Measurements from ENCODE around the gene CUL9. TPM values are rescaled to one million over a fixed set of nuclear protein-coding genes. Genes with fewer than 3 reads are reported as not detected.

The CUL9 gene
- total RNA-seq, 1 experiment from 2014 or later = 15.2 TPM

DNA sequence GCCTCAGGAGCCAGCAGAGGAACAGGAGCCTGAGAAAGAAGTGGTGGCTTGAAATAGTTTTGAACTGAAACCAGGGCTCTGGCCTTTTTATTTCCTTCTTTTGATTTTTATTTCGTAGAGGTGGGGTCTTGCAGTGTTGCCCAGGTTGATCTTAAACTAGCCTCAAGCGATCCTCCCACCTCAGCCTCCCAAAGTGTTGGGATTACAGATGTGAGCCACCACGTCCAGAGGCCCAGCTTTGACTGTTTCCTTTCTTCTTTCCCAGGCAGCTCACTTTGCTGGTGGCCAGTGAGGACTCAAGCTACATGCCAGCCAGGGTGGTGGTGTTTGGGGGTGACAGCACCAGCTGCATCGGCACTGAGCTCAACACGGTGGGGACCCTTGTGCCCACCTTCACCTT lies 20.5 kb downstream of the CUL9 start:
- H3K79me1 ChIP-seq (ENCODE audit: insufficient read depth, low read depth, low read length, poor library complexity, severe bottlenecking) = no peaks in the 10 kb centered on the region
- H4K20me1 ChIP-seq (ENCODE audit: control insufficient read depth, insufficient read depth, insufficient read length) = no peaks in the 10 kb centered on the region
- H3K23ac ChIP-seq (ENCODE audit: insufficient read length, low read depth, low read length) = no peak overlapping the region
- no peak overlapping the region for H2BK12ac ChIP-seq (ENCODE audit: insufficient read length, low read depth, low read length)
- H3K56ac ChIP-seq (ENCODE audit: insufficient read length, low read depth, low read length) = no peak overlapping the region
- Mint-ChIP-seq H3K4me3 (no peak overlapping the region), H3K4me1 (peaks cover 4 to 10% of the 10 kb centered on the region in 2 experiments; a peak in 3 of 4 replicates), H3K27me3 (ENCODE audit: low read depth) (no peaks in the 10 kb centered on the region; the same call in 1 of the 2 replicates), H3K9me3 (no peaks in the 10 kb centered on the region), H3K36me3 (ENCODE audit: insufficient read depth in 1 of 3, low read depth in 3 of 3) (no peaks in the 10 kb centered on the region; a peak in 3 of 7 replicates), H3K27ac (0 out of 7 replicates have a peak overlapping the region, but pooled peaks of 1 of the 3 experiments have one; percentile 46)
- H3K4me1 ChIP-seq (ENCODE audit: insufficient read depth, low read length) = no peaks in the 10 kb centered on the region
- H3K9me3 ChIP-seq (ENCODE audit: control insufficient read depth, low read depth, low read length) = no peaks in the 10 kb centered on the region
- no peaks in the 10 kb centered on the region for H3K23me2 ChIP-seq (ENCODE audit: insufficient read length, low read depth, low read length, poor library complexity, severe bottlenecking)
- H3K9ac ChIP-seq (ENCODE audit: extremely low read depth, insufficient read length, low read length) = no peak overlapping the region
- no peak overlapping the region for H2AK5ac ChIP-seq (ENCODE audit: insufficient read length, low read length)
- no peak overlapping the region for H4K91ac ChIP-seq (ENCODE audit: insufficient read length, low read depth, low read length)
- no peak overlapping the region for H4K5ac ChIP-seq (ENCODE audit: insufficient read length, low read depth, low read length)
- no peak overlapping the region for H3K4ac ChIP-seq (ENCODE audit: low read depth, low read length)
- TF ChIP-seq, protein P1, sequence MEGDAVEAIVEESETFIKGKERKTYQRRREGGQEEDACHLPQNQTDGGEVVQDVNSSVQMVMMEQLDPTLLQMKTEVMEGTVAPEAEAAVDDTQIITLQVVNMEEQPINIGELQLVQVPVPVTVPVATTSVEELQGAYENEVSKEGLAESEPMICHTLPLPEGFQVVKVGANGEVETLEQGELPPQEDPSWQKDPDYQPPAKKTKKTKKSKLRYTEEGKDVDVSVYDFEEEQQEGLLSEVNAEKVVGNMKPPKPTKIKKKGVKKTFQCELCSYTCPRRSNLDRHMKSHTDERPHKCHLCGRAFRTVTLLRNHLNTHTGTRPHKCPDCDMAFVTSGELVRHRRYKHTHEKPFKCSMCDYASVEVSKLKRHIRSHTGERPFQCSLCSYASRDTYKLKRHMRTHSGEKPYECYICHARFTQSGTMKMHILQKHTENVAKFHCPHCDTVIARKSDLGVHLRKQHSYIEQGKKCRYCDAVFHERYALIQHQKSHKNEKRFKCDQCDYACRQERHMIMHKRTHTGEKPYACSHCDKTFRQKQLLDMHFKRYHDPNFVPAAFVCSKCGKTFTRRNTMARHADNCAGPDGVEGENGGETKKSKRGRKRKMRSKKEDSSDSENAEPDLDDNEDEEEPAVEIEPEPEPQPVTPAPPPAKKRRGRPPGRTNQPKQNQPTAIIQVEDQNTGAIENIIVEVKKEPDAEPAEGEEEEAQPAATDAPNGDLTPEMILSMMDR (conservative IDR thresholded peaks at IDR 0.05) = no peak
- no peaks in the 10 kb centered on the region for H3K79me2 ChIP-seq (ENCODE audit: insufficient read depth, low read length)
- no peak overlapping the region for H2AFZ ChIP-seq (ENCODE audit: low read length)
- DNase-seq = no peak
- H2BK5ac ChIP-seq (ENCODE audit: insufficient read length, low read length) = no peak overlapping the region
- no peak overlapping the region for H2BK15ac ChIP-seq (ENCODE audit: low read depth, low read length)
- WGBS (ENCODE audit: extremely low coverage, insufficient read length, low lambda C conversion rate) = no CpG with 5 or more reads among the region's 5 CpGs
- no peak overlapping the region for H3K27ac ChIP-seq (ENCODE audit: insufficient read length, low read depth, low read length)
- H3T11ph ChIP-seq (ENCODE audit: low read length) = no peak overlapping the region
- H2BK20ac ChIP-seq (ENCODE audit: low read depth, low read length, poor library complexity, severe bottlenecking) = no peak overlapping the region
- no peak overlapping the region for H3K4me2 ChIP-seq (ENCODE audit: insufficient read depth, insufficient read length, low read length)
- H3K18ac ChIP-seq (ENCODE audit: insufficient read length, low read depth, low read length) = no peak overlapping the region
- no peak overlapping the region for H4K8ac ChIP-seq (replicated peaks; ENCODE audit: insufficient read length, low read depth, low read length)
- no peak overlapping the region for H2BK120ac ChIP-seq (ENCODE audit: low read depth, low read length, poor library complexity, severe bottlenecking)
- H3K14ac ChIP-seq (ENCODE audit: insufficient read depth, low read length) = no peak overlapping the region; the same call in 1 of the 2 replicates
- H3K27me3 ChIP-seq (ENCODE audit: insufficient read depth, low read length) = no peaks in the 10 kb centered on the region
